Fibroblast of villous mesenchyme (primary cell): ENCODE measurements around the gene TPD52L1. TPM values are rescaled to one million over a fixed set of nuclear protein-coding genes. Genes with fewer than 3 reads are reported as not detected.
"Not testable (repeated sequence)": the region's sequence is repeated elsewhere in the genome, so short reads cannot be mapped to it uniquely, and the experiment has no call there.

Experiments
- DNase-seq: peaks from one replicate; pipeline ENCODE4 v3.0.0-alpha.2; 2010; ENCODE audit warnings: low read depth
- H3K4me3 ChIP-seq: 2 replicates; pipeline ENCODE4 v1.5.1; 2011; ENCODE audit warnings: low read depth, mild to moderate bottlenecking, low read length
- total RNA-seq: library from RNA; depleted of rRNA; stranded (reverse); fragments of >200 nt; gene quantifications from 2 replicates; pipeline ENCODE4 v1.2.3, GENCODE V29; 2012
- TF ChIP-seq, protein P1 (sequence below): IDR thresholded peaks from 2 replicates; pipeline ENCODE4 v1.5.1; 2012; ENCODE audit warnings: low read depth, mild to moderate bottlenecking, low read length; ENCODE audit not compliant: insufficient read depth

The TPD52L1 gene
- total RNA-seq, 1 donor = 9.9 TPM

DNA sequence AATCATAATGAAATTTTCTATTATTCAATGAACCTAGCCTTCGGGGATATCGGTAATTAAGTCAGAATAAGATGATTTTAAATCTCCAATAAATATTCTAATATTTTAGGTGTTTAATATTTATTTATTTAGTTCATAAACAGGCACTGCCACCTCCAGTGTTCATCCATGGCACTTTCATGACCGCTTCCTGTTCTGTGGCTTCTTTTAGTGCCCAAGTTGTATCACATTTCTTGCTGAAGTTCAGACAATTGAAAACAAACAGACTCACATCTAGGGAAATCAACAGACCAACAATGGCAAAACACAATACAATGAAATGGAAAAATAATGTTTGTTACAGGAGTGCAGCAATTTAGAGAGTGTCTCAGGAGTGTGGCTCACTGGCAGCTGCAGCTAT, 122.2 kb downstream of the TPD52L1 start:
- no peak overlapping the region for H3K4me3 ChIP-seq
- TF ChIP-seq, protein P1, sequence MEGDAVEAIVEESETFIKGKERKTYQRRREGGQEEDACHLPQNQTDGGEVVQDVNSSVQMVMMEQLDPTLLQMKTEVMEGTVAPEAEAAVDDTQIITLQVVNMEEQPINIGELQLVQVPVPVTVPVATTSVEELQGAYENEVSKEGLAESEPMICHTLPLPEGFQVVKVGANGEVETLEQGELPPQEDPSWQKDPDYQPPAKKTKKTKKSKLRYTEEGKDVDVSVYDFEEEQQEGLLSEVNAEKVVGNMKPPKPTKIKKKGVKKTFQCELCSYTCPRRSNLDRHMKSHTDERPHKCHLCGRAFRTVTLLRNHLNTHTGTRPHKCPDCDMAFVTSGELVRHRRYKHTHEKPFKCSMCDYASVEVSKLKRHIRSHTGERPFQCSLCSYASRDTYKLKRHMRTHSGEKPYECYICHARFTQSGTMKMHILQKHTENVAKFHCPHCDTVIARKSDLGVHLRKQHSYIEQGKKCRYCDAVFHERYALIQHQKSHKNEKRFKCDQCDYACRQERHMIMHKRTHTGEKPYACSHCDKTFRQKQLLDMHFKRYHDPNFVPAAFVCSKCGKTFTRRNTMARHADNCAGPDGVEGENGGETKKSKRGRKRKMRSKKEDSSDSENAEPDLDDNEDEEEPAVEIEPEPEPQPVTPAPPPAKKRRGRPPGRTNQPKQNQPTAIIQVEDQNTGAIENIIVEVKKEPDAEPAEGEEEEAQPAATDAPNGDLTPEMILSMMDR = no peak
- DNase-seq = no peak

DNA sequence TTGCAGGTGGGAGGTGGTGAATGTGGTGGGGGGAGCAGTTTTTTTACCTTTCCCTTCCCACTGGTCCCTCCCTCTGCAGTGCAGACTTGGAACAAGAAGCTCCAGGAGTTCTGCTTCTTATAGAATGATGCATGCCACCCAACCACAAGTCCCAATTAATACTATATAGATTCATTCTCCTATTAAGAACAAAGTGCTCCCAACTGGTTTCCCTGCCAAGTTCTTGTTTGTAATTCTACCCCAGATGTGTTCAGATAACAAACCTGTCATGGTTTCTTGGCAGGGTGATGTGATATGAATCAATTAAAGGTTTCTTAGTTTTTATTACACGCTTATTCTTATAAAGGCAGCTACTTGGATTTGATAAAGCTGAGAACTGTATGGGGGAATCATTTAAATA, 124.3 kb downstream of the TPD52L1 start:
- no peak overlapping the region for H3K4me3 ChIP-seq
- TF ChIP-seq, protein P1 = no peak
- no peak for DNase-seq

DNA sequence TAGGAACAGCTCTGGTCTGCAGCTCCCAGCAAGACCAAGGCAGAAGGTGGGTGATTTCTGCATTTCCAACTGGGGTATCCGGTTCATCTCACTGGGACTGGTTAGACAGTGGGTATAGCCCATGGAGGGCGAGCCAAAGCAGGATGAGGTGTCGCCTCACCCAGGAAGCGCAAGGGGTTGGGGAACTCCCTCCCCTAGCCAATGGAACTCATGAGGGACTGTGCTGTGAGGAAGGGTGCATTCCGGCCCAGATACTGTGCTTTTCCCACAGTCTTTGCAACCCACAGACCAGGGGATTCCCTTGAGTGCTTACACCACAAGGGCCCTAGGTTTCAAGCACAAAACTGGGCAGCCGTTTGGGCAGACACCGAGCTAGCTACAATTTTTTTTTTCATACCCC, 126.4 kb downstream of the TPD52L1 start:
- no peak overlapping the region for H3K4me3 ChIP-seq
- no peak for DNase-seq
- TF ChIP-seq, protein P1 = no peak

DNA sequence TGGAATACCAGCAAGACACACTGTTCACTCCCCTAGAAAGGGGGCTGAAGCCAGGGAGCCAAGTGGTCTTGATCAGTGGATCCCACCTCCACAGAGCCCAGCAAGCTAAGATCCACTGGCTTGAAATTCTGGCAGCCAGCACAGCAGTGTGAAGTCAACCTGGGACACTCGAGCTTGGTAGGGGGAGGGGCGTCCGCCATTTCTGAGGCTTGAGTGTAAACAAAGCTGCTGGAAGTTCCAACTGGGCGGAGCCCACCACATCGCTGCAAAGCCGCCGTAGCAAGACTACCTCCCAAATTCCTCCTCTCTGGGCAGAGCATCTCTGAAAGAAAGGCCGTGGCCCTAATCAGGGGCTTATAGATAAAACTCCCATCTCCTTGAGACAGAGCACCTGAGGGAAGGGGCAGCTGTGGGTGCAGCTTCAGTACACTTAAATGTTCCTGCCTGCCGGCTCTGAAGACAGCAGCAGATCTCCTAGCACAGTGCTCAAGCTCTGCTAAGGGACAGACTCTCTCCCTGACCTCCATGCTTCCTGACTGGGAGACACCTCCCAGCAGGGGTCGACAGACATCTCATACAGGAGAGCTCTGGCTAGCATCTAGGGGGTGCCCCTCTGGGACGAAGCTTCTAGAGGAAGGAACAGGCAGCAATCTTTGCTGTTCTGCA, 126.9 kb downstream of the TPD52L1 start:
- not testable (repeated sequence) for H3K4me3 ChIP-seq, DNase-seq

DNA sequence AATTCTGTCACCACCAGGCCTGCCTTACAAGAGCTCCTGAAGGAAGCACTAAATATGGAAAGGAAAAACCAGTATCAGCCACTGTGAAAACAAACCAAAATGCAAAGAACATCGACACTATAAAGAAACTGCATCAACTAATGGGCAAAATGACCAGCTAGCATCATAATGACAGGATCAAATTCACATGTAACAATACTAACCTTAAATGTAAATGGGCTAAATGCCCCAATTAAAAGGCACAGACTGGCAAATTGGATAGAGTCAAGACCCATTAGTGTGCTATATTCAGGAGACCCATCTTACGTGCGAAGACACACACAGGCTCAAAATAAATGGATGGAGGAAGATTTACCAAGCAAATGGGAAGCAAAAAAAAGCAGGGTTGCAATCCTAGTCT, 128.9 kb downstream of the TPD52L1 start:
- H3K4me3 ChIP-seq, DNase-seq: not testable (repeated sequence)

DNA sequence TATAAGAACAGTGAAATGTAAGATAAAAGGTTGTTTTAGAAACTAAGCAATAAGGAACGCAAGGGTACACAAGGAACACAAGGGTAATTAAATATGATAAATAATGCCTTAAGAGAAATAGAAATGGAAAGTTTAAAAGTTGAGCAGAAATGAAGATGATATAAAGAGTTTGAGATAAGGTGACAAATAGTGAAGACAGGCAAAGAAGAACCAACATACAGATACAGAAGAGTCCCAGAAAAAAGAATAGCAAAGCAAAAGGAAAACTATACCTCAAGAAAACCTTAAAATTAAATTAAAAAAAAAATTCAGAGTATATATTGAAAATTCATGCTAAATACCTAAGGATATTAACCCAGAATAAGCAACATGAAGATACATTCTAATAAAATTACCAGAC, 131.8 kb downstream of the TPD52L1 start:
- TF ChIP-seq, protein P1 = no peak
- H3K4me3 ChIP-seq = no peak overlapping the region
- no peak for DNase-seq

DNA sequence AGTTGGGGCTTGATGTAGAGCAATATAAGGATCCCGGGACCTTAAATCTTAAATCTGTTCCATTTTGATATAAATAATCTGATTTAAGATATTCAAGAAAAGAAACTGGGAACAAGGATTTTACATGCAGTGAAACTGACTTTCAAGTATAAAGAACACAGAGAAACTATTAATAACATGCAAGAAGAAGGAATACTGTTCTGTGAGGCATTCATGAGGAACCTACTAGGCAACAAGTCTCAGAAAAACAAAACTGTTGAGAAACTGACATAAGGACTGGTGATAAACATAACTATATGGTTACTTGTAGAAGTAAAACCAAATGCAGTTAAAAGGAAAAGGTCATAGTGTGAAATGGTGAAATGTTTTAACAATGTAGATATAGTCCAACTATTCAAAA, 132.4 kb downstream of the TPD52L1 start:
- TF ChIP-seq, protein P1 = no peak
- DNase-seq = peak; percentile 49
- H3K4me3 ChIP-seq = no peak overlapping the region

DNA sequence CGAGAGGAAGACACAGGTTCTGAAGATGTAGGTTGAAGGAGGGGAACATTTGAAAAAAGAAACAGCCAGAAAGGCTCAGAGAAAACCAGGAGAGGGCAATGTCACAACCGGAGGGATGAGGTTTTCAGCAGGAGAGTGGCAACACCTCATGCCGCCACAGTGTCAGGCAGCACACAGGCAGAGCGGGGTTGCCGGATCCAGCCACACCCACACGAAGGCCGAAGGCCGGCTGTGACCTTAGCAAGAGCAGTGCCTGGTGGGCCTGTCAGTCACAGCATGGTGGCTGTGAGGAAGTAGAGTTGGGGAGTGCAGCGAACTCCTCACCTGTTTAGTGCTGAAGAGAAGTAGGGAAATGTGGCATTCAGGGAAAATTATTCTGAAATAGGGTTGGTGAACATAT, 134.1 kb downstream of the TPD52L1 start:
- TF ChIP-seq, protein P1 = no peak
- no peak for DNase-seq
- no peak overlapping the region for H3K4me3 ChIP-seq
